Adipose tissue (tissue), 3 donors: Measurements from ENCODE around the gene MAP3K10. TPM values are rescaled to one million over a fixed set of nuclear protein-coding genes. Genes with fewer than 3 reads are reported as not detected.
"Not testable (repeated sequence)": the region's sequence is repeated elsewhere in the genome, so short reads cannot be mapped to it uniquely, and the experiment has no call there.

Experiments
- H3K27ac ChIP-seq: one replicate; pipeline ENCODE4 v1.5.1; 2013; ENCODE audit warnings: low read depth, low read length
- WGBS, 3 donors: extraction: QIAGEN DNeasy Blood & Tissue Kit; methylation state at CpG; one replicate each; pipeline ENCODE4 v1.1.7; 2013; 5-methylcytosine and 5-hydroxymethylcytosine counted together
- polyA plus RNA-seq, 3 donors: library from polyadenylated mRNA; stranded (reverse); fragments of 200-250 nt; gene quantifications; one replicate each; pipeline ENCODE4 v1.2.3, GENCODE V29; 2013
- donor health status: healthy with polysubstance abuse.
- donor health status: Bipolar disorder and iron deficiency.
- donor health status: healthy.

Gene MAP3K10
- 10 to 100 TPM in 2 of 3 donors, 1 to 10 TPM in 1; 4.7 to 13.3 (median 12.2) TPM for polyA plus RNA-seq

DNA sequence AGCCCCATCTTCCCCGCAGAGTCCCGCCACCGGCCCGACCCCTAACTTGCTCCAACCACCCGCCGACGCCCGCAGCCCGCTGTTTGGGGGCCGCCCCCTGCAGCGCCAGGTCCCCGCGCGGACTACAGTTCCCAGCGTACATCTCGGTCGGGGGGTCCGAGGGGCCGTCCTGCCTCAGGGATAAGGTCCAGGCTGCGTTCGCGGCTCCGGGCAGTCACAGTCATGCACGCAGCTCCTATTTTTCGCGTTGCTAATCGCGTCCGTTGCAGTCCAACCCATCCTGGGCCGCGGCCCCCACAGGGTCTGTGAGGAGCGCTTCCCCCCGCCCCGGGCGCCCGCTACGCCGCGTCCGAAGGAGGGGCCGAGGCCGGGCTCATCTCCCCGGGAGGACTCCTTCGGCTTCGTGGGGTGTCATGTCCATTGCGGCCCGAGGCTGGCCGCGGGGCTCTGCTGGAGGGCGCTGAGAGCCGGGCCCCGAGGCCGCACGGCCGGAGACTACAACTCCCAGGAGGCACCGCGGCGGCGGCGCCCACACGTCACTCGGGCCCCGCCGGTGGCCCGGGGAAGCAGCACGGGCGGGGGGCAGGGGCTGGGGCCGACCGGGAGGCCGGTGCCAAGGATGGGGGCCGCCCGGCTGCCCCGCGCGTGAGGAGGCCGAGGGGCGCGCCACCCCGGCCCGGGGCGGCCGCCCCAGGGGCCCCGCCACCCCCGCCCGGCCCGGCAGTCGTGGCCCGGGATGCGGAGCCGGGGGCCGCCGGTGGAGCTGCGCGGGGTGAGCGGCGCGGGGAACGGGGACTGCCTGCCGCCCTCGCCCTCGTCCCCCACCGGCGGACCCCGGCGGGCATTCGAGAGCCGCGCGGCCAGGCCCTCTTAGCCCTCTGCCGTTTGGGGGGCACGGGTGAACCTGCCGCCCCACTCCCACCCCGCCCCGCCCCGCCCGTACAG lies at the start of gene MAP3K10:
MAP3K10 (plus strand) TSS at position 536 of the 945 bp plus-strand sequence. CDS start 606 bp downstream, outside the sequence.
- 0 to 1% (median 0%) methylated on average over 79 to 115 of the region's 116 CpGs for WGBS, 3 donors
- H3K27ac ChIP-seq, result peak within 1 kb of the TSS; percentile 87

DNA sequence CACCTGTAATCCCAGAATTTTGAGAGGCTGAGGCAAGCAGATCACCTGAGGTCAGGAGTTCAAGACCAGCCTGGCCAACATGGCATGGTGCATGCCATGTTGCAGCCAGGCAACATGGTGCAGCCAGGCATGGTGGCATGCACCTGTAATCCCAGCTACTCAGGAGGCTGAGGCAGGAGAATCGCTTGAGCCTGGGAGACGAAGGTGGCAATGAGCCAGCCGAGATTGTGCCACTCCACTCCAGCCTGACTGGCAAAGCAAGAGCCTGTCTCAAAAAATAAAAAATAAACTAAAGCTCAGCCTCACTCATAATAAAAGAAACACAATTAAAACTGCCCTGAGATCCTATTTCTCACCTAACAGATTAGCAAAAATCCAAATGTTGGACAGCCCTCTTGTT lies 49.7 kb upstream of the MAP3K10 start:
- WGBS, 3 donors, result 48 to 89% (median 71%) methylated on average over 3 of the region's 3 CpGs
- no peak overlapping the region for H3K27ac ChIP-seq

DNA sequence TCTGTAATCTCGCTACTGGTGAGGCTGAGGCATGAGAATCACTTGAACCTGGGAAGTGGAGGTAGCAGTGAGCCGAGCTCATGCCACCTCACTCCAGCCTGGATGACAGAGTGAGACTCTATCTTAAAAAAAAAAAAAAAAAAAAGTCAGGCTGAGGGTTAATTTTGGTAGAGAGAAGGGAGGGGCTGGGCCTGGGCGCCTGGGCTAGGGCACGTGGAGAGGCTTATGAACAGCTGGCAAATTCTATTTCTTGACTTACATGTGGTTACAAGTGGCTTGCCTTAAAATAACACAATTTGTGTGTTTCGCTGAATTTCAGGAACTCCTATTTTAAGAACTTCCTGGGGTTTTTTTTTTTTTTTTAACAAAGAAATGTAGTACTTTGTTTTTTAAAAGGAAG lies 47.6 kb upstream of the MAP3K10 start:
- 22 to 49% (median 28%) methylated on average over 5 of the region's 5 CpGs for WGBS, 3 donors
- H3K27ac ChIP-seq, result no peak overlapping the region

DNA sequence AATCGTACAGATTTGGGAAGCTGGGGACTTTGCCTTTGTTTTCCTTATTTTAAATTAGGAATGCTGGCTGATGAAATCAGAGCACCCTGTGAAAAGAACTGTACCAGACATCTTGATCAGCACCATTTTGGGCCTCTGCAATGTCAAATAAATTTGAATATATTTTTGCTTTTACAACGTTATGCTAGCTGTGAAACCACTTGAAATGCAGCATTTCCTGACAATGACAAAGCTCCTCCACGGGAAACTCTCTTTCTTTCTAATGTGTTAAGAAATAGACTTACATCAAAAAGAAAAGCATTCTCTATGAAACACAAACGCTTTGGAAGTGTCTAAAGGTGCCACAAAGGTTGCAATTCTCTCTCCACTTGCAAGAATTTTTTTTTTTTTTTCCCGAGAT lies 47.1 kb upstream of the MAP3K10 start:
- WGBS, 3 donors, result 12 to 29% (median 21%) methylated on average over 5 of the region's 5 CpGs
- H3K27ac ChIP-seq, result no peak overlapping the region

DNA sequence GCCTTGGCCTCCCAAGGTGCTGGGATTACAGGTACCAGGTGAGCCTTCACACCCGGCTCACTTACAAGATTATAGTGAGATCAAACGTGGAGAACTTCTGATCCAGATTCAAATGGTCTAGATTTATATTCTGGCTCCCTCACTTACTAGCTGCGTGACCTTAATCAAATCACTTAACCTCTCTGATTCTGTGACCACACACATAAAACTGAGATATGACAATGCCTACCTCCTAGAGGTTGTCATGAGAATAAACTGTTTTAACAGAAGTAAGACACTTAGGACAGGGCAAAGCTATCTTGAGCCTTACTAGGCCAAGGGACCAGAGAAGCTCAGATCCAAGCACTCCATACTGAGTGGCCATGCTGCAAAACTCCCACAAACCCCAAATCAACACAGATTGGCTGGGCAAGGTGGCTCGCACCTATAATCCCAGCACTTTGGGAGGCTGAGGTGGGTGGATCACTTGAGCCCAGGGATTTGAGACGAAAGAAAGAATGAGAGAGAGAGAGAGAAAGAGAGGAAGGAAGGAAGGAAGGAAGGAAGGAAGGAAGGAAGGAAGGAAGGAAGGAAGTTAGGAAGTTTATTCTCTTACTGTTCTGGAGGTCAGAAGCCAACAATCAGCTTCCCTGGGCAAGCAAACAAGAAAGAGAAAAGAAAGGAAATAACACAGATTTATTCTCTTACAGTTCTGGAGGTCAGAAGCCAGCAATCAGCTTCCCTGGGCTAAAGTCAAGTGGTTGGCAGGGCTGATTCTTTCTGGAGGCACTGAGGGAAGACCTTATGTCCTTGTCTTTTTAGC lies 46.1 kb upstream of the MAP3K10 start:
- WGBS, 3 donors, result 74 to 80% (median 78%) methylated on average over 5 of the region's 5 CpGs
- no peak overlapping the region for H3K27ac ChIP-seq

DNA sequence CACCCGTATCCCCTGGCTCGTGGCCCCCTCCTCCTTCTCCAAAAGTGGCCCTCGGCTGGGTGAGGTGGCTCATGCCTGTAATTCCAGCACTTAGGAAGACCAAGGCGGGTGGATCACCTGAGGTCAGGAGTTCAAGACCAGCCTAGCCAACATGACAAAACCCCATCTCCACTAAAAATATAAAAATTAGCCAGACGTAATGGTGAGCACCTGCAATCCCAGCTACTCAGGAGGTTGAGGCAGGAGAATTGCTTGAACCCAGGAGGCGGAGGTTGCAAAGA lies 45.5 kb upstream of the MAP3K10 start:
- WGBS, 3 donors, result 62 to 76% (median 68%) methylated on average over 6 of the region's 6 CpGs
- not testable (repeated sequence) for H3K27ac ChIP-seq

DNA sequence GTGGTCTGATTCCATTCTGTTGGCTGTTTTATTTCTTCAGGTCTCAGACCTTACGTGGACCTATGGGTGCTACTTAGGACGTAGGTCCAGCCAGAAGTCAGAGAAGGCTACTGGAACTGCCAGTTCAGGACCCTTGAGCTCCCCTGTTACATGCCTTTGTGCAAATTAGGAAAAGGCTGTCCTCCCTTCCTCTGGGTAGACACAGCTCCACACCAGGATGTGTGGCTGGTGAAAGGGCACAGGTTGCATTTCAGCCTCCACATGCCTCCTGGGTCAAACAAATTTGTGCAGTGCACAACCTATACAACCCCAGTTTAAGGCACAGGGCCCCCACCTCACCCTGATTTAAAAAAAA lies 43.9 kb upstream of the MAP3K10 start:
- H3K27ac ChIP-seq, result no peak overlapping the region
- WGBS, 3 donors, result 51 to 71% (median 68%) methylated on average over 2 of the region's 2 CpGs

DNA sequence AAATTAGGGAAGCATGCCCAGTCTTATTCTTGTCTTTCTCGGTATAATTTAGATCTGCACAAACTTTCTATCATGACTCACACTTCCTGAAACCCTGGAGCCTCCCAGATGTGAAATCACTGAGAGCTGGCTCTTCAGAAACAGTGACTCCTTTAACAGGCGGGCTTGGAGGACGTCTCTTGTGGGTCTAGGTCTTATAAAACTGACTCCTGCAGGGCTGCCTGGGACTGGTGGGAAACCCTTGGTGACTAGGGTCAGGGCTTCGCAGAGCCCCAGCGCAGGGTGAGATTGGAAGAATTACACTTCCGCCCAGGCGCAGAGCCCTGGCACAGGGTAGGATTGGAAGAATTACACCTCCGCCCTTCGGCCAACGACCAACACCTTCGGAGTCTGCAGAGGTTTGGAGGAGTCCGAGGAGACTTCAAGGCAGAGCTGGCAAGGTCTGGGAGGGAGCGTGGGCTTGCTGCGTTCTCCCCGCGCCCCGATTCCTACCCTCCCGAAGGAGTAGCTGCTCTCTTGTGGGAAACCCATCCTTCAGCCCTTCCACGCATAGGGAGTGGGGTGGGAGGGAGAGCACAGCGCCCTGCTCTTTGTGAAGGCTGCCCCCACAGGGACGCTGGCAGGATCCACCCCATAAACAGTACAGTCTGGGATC lies 43.4 kb upstream of the MAP3K10 start:
- 51 to 55% (median 51%) methylated on average over 21 of the region's 21 CpGs for WGBS, 3 donors
- H3K27ac ChIP-seq, result no peak overlapping the region

DNA sequence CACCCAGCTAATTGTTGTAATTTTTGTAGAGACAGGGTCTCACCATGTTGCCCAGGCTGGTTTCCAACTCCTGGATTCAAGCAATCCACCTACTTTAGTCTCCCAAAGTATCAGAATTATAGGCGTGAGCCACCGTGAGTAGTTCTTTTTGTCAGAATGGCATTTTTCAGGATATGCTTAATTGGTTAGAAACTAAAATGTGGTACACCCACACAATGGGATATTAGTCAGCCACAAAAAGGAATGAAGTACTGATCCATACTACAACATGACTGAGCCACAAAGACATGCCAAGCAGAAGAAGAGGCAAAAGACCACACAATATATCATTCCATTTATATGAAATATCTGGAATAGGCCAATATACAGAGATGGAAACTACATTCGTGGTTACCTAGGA lies 41.7 kb upstream of the MAP3K10 start:
- no peak overlapping the region for H3K27ac ChIP-seq
- WGBS, 3 donors, result 90 to 92% (median 92%) methylated on average over 3 of the region's 3 CpGs

DNA sequence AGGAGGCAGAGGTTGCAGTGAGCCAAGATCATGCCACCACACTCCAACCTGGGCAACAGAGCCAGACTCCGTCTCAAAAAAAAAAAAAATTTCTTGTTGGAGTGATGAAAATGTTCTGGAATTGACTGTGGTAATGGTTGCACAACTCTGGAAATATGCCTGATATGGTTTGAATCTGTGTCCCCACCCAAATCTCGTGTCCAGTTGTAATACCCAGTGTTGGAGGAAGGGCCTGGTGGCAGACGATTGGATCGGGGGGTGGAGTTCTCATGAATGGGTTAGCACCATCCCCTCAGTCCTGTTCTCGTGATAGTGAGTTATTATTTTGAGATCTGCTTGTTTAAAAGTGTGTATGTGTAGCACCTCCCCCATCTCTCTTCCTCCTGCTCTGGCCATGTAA lies 41.1 kb upstream of the MAP3K10 start:
- WGBS, 3 donors, result 64 to 67% (median 67%) methylated on average over 5 of the region's 5 CpGs
- H3K27ac ChIP-seq, result no peak overlapping the region

DNA sequence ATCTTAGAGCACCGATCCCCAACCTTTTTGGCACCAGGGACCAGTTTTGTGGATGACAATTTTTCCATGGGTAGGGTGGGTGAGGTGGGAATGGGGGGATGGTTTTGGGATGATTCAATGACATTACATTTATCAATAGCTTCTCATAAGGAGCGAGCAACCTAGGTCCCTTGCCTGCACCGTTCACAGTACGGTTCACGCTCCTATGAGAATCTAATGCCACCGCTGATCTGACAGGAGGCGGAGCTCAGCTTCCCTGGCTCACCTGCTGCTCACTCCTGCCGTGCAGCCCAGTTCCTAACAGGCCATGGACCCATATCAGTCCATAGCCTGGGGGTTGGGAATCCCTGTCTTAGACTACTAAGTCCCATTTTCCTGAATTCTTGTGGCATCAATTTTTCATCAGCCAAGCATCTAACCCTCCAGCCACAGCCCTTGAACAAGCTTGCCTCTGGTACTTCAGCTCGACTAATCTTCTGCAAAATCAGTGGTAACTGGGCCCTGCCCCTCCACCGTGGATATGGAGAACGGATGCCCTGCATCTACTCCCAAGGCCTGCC lies 37.0 kb upstream of the MAP3K10 start:
- 59 to 84% (median 83%) methylated on average over 11 of the region's 11 CpGs for WGBS, 3 donors
- H3K27ac ChIP-seq, result no peak overlapping the region

DNA sequence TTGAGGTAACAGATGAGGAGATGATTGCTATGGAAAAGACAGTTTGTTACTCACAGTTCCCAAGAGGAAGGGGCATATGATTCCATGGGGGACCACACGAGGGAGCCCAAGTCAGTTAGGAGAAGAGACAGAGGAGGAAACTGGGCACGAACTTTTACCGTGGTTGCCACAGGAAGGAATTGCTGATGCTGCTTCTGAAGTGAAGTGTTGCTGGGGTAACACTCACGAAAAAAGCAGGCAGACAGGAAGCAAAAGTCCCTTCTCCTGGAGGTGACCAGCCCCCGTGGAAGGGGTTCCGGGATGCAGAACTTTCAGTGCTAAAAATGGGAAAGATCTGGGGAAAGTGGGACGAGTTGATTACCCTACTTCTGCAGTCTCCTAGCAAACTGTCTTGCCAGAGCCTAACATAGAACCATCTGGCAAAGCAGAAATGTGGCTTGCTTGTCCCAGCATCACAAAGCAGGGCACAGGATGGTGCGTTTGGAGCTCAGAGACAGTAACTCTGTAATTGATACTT lies 35.4 kb upstream of the MAP3K10 start:
- no peak overlapping the region for H3K27ac ChIP-seq
- WGBS, 3 donors, result 41 to 65% (median 44%) methylated on average over 8 of the region's 8 CpGs

DNA sequence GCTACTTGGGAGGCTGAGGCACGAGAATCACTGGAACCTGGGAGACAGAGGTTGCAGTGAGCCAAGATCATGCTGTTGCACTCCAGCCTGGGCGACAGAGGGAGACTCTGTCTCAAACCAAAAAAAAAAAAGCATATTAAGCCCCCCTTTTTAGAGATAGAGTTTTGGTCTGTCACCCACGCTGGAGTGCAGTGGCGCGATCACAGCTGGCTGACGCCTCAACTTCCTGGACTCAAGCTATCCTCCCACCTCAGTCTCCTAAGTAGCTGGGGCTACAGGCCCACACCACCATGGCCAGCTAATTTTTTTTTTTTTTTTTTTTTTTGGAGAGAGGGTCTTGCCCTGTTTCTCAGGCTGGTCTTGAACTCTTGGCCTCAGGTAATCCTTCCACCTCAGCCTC lies 34.2 kb upstream of the MAP3K10 start:
- H3K27ac ChIP-seq, result no peak overlapping the region
- WGBS, 3 donors, result 67 to 91% (median 79%) methylated on average over 6 of the region's 6 CpGs

DNA sequence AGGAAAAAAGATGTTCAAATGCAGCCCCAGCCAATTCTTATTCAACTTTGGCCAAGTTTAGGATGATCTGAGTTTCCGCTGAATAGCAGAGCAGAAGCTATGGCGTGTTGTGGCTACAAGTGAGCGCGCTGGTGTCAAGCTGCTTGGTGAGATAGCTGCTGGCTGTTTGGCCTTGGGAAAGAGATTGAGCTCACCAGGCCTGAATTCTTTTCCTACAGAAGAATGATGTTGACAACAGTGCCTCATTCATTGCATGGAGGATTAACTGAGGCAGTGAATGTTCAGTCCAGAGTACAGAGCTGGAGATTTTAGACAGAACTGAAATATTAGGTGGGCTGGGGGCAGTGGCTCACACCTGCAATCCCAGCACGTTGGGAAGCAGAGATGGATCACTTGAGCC lies 31.5 kb upstream of the MAP3K10 start:
- WGBS, 3 donors, result 74 to 88% (median 88%) methylated on average over 5 of the region's 5 CpGs
- H3K27ac ChIP-seq, result no peak overlapping the region

DNA sequence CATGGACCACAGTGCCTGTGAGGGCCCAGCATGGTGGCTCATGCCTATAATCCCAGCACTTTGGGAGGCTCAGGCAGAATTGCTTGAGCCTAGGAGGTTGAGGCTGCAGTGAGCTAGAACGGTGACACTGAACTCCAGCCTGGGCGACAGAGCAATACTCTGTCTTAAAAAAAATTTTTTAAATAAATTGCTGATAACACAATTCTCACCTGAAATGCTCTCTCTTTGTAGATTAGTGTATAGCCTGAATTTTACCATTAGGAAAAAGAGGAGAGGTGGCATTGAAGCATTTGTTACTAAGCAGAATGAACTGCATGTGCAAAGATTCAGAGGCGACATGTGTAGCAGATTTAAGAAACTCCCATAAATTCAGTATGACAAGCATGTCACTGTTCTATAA lies 29.1 kb upstream of the MAP3K10 start:
- 89 to 93% (median 90%) methylated on average over 3 of the region's 3 CpGs for WGBS, 3 donors
- H3K27ac ChIP-seq, result no peak overlapping the region

DNA sequence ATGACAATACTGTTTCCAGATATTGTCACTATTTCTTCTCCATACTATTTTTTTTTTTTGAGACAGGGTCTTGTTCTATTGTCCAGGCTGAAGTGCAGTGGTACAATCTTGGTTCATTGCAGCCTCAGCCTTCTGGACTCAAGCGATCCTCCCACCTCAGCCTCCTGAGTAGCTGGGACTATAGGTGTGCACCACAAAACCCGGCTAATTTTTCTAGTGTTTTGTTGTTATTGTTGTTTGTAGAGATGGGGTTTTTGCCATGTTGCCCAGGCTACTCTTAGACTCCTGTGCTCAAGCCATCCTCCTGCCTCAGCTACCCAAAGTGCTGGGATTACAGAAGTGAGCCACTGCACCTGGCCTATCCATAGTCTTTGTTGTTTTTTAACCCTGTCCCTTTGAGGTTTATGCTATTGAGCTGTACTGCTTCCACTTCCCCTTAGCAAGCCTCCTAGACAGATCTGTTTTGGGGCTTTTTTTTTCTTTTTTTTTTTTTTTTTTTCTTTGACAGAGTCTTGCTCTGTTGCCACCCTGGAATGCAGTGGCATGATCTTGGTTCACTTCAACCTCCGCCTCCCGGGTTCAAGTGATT lies 27.6 kb upstream of the MAP3K10 start:
- WGBS, 3 donors, result 72 to 93% (median 72%) methylated on average over 4 of the region's 4 CpGs
- no peak overlapping the region for H3K27ac ChIP-seq

DNA sequence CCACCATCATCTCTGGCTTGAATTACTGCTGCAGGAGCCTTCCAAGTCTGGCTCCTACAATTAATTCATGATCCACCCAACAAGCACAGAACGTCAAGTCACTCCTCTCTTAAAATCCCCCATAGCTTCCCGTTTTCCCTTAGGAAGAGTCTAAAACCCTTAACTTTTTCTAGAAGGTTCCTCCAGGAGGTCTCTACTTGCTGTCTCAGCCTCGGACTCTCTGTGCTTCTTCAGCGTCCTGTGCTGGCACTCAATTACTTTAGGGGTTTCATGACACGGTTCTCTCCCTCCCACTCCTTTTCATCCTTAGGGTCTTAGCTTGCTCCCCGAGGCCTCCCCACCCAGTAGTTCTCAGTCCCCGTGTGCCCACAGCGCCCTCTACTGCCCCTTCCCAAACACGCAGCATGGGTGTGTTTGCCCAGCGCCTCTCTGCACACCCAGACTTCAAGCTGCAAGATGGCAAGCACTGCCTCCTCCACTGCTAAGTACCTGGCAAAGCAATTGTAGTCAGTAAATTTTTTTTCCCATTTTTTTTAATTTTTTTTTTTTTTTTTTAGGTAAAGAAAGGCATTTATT lies 25.8 kb upstream of the MAP3K10 start:
- WGBS, 3 donors, result 8 to 17% (median 11%) methylated on average over 10 of the region's 10 CpGs
- no peak overlapping the region for H3K27ac ChIP-seq
